COLO668 (cell line): ENCODE data around the gene CDH26.

Experiments
- DNase-seq: peaks from one replicate; lab custom pipeline; 2025; ENCODE audit not compliant: unreplicated experiment; lab: John Stamatoyannopoulos, UW

Gene CDH26

GRCh38 chr20:60057866-60058807 is 99.9 kb downstream of the CDH26 start:
- peak; percentile 27 for DNase-seq

DNA sequence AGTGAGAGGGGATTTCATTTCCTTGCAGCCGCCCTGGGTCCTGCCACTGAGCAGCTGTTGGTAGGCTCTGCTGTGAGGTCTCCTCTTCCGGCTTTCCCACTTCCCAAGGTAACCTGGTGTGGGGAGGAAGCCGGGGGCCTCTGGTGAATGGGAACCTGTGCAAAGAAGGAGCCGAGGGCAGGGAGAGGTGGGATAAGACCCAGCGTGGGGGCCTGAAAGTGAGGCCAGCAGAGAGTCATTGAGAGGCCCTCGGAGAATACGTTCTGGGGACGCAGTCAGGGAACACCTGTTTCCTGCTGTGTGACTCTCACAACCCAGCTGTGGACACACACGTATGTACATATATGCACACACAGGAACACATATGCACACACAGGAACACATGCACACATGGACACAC is 100.7 kb downstream of the CDH26 start:
- no peak for DNase-seq

DNA sequence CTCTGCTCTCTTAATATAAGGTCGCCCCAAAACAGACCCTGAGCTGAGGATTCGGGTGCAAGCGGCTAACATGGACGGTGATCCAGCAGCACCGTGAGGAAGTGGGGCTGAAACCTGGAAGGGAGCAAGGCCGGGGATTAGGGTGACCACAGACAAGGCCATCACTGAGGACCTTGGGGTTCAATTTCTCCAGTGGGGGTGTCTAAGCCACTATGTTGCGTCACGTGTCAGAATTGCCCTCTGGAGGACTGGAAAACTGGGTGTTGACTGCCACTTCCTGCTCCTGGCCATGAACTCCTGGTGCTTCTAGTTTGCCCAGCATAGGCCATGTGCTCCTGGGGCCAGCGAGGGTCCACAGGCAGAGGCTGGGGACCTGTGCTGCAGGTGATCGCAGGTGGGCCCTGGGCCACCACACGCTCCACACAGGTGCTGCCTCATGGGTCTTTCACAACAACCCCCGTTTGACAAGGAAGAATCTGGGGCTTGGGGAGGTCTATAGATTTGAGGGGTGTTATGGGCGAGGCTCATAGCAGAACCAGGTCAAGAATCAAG is 101.9 kb downstream of the CDH26 start:
- no peak for DNase-seq

- DNase-seq, result no peak
Observed at GRCh38 chr20:60060593-60060992, 102.4 kb downstream of the CDH26 start.

DNA sequence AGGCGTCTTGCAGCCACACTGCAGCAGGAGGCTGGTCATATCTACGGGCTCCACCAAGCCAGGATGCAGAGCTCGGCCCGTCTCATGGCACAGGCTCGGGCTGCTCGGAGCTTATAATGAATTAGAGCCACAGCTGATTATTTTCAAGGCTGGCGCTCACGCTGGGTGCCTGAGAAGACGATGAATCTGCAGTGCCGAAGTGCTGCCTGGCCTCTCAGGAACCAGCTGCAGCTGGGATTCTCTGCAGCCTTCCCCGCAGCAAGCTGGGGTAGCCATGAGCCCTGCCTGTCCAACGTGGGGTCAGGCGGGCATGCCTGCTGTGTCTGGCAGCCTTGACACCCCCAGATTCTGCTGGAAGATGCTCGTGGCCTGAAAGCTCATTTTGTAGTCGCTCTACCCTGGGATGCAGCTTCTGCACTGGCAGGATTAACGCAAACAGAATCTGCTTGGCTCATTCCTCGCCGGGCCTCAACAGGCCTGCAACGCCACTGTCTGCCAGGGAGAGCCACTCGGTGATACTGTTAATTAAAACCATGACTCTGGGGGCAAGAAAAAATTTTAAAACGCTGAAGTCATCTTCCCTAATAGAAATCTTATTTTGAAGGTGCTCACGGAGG is 104.3 kb downstream of the CDH26 start:
- DNase-seq, result no peak

DNA sequence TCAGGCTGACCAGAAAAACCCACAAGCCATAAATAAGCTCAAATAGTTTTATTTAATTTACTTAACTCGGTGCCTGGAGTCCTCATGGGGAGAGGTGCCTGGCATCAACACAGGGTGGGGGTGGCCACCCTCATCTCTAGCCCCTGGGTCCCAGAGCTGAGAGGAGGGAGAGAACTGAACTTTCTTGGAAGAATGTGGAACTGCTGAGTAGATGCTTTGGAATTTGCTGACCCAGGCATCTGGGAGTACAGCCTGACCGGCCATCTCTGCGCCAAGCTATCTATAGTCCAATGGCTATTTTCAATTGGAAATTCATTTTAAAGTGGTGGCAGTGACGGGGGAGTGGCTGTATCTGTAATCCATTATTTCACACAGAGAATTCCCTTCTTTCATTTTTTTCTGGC is 104.8 kb downstream of the CDH26 start:
- no peak for DNase-seq

- DNase-seq, result no peak
Observed at GRCh38 chr20:60063739-60064380, 105.6 kb downstream of the CDH26 start.
